Ureter (tissue), 1 donor: Measurements from ENCODE around the gene WDFY4. TPM values are rescaled to one million over a fixed set of nuclear protein-coding genes. Genes with fewer than 3 reads are reported as not detected.
"Not testable (repeated sequence)": the region's sequence is repeated elsewhere in the genome, so short reads cannot be mapped to it uniquely, and the experiment has no call there.

Source experiments
- DNase-seq: peaks from one replicate; pipeline ENCODE4 v3.0.0-alpha.2; 2020; ENCODE audit warnings: low spot score
- total RNA-seq: library from RNA; stranded (reverse); gene quantifications from one replicate; pipeline ENCODE4 v1.2.4, GENCODE V29; 2023
- donor health status: DM: yes; HTN: yes; CAD: no.

The WDFY4 gene, protein sequence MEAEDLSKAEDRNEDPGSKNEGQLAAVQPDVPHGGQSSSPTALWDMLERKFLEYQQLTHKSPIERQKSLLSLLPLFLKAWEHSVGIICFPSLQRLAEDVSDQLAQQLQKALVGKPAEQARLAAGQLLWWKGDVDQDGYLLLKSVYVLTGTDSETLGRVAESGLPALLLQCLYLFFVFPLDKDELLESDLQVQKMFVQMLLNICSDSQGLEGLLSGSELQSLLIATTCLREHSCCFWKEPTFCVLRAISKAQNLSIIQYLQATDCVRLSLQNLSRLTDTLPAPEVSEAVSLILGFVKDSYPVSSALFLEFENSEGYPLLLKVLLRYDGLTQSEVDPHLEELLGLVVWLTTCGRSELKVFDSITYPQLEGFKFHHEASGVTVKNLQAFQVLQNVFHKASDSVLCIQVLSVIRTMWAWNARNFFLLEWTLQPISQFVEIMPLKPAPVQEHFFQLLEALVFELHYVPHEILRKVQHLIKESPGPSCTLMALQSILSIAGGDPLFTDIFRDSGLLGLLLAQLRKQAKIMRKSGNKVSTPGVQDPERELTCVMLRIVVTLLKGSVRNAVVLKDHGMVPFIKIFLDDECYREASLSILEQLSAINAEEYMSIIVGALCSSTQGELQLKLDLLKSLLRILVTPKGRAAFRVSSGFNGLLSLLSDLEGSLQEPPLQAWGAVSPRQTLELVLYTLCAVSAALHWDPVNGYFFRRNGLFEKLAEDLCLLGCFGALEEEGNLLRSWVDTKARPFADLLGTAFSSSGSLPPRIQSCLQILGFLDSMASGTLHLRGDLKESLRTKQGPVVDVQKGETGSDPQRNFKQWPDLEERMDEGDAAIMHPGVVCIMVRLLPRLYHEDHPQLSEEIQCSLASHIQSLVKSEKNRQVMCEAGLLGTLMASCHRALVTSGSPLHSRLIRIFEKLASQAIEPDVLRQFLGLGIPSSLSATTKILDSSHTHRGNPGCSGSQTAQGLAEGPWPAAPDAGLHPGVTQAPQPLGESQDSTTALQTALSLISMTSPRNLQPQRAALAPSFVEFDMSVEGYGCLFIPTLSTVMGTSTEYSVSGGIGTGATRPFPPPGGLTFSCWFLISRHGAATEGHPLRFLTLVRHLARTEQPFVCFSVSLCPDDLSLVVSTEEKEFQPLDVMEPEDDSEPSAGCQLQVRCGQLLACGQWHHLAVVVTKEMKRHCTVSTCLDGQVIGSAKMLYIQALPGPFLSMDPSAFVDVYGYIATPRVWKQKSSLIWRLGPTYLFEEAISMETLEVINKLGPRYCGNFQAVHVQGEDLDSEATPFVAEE (N-terminal part only)
- total RNA-seq: 7.0 TPM

DNA sequence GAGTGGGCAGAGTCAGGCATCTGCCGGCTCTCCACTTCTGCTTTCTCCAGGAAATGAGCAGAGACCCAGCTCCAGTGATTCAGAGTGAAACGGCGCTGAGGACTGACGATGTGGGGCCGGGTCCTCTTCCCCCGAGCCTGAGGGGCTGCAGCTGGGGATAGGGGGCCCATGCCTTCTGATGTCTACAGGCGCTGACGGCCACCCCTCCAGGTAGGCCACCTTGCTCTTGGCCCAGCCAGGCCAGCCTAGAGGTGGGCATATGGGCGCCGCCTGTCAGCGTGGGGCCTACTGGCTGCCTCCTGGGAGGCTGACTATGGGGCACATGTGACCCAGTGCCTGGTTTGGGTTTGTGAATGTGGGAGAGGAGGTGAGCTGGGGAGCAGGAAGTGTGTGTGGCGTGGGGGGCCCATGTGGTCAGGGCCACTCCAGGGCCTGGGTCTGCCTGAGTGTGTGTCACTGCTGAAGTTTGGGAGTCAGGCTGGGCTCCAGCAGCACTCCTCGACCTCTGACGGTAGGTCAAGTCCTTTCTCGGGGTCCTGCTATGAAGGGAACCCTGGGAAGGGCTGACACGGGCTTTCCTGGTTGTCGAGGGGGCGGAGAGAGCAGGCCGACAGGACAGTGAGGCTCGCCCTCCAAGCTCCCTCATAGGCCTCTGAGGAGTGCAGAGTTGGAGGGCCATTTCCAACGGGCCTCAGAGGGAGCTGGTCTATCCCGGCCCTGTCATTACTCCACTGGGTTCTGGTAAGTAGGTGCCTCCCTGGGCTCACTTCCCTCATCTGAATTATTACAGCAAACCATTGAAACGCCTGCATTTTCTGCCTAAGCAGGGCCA, at the start of gene WDFY4:
Gene WDFY4, plus strand, starts transcription at position 82 of the 832 bp plus-strand sequence. CDS start 24,860 bp downstream, outside the sequence.
- no peak for DNase-seq

GRCh38 chr10:48634984-48635557, 49.6 kb upstream of the WDFY4 start:
- no peak for DNase-seq

DNA sequence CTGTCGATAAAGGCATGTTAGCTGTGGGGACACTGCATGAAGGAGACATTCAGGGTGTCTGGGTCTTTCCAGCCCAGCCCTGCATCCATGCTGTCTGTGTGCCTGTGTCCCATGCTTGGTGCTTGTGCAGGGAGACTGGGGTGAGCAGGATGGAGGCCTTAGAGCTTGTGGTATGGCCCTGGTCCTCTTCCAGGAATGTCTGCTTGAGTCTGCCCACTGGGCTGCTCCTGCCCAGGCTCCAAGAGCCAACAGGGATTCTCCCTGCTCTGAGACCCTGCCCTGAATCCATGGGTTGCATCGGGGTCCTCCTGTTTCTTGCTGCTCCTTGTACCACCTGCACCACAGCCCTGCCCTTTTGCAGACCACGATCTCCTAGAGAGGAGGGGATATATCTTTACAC, 48.4 kb upstream of the WDFY4 start:
- no peak for DNase-seq

- DNase-seq: no peak
These were observed 47.8 kb upstream of the WDFY4 start for GRCh38 chr10:48636901-48637300.

GRCh38 chr10:48638158-48638557, 46.5 kb upstream of the WDFY4 start:
- no peak for DNase-seq

DNA sequence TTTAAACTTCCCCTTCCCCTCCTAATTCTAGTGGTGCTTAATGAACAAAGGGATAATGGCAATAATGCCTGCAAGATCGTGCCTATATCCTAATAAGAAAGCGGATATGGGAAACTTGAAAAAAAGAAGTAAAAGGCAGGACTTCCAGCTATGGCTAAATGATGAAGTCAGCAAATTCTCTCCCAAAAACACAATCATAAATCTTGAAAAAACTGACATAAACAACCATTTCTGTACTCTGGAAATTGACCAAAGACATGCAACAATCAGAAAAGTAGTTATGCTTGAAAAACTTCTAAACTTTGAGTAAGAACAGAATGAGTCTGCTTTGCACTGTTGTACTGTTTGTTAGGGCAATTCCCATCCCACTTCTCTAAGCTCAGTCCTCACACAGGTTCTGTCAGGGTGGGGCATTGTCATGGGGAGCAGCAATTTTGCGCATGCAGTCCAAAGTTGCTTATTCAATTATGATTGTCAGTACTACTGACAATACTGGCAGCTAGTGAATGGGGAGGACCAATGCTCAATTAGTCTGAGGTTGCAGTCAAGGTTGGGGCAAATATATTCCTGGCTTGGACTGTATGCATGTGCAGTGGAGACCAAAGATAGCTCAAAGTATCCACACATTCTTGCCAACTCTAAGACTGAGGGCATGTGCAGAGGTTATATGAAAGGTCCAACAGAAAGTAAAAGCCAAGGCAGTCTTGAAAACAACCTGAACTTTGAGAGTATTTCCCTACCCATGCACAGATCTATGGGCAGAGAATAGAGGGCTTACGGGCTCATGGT, 45.7 kb upstream of the WDFY4 start:
- DNase-seq: no peak

DNA sequence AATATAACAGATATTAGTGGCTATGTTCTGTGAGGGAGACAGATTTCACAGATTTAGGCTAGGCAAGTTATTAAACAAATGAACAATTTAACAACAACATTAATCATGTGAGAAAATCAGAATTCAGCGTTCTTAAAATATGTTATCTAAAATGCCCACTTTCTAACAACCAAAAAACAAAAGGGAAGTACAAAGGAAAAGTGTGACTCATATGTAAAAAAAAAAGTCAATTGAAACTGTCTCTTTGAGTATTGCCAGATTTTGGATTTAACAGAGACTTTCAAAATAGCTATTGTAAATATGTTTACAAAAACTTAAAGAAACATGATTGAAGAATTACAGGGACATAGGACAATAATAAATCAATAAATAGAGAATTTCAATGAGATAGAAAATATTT, 45.0 kb upstream of the WDFY4 start:
- no peak for DNase-seq

- DNase-seq: no peak
These were observed 44.3 kb upstream of the WDFY4 start for GRCh38 chr10:48640326-48640725.

DNA sequence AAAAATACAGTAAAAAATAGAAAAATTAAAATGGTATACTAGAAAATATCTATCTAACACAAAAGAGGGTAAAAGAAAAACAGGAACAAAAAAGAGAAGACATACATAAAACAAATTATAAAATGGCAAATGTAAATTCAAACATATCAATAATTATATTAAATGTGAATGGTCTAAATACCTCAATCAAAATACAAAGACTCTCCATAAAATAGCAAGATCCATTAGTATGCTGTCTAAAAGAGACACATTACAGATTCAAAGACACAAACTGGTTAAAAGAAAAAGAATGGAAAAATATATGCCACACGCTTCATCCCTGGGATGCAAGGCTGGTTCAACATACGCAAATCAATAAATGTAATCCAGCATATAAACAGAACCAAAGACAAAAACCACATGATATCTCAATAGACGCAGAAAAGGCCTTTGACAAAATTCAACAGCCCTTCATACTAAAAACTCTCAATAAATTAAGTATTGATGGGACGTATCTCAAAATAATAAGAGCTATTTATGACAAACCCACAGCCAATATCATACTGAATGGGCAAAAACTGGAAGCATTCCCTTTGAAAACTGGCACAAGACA, 43.5 kb upstream of the WDFY4 start:
- not testable (repeated sequence) for DNase-seq

DNA sequence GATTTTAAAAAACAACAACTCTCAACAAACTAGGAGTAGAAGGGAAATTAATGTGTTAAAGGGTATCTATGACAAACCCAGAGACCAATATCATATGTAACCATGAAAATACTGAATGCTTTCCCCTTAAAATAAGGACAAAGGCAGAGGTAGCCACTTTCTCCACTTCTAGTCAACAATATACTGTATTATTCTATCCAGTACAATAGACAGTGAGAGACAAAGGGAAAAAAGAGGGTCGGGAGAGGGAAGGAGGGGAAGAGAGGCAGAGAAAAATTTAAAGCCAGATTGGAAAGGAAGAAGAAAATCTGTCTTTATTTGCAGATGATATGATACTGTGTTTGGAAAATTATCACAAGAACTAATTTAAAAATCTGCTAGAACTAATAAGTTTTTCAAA, 39.1 kb upstream of the WDFY4 start:
- no peak for DNase-seq

- not testable (repeated sequence) for DNase-seq
These were observed 37.6 kb upstream of the WDFY4 start for GRCh38 chr10:48647073-48647472.

DNA sequence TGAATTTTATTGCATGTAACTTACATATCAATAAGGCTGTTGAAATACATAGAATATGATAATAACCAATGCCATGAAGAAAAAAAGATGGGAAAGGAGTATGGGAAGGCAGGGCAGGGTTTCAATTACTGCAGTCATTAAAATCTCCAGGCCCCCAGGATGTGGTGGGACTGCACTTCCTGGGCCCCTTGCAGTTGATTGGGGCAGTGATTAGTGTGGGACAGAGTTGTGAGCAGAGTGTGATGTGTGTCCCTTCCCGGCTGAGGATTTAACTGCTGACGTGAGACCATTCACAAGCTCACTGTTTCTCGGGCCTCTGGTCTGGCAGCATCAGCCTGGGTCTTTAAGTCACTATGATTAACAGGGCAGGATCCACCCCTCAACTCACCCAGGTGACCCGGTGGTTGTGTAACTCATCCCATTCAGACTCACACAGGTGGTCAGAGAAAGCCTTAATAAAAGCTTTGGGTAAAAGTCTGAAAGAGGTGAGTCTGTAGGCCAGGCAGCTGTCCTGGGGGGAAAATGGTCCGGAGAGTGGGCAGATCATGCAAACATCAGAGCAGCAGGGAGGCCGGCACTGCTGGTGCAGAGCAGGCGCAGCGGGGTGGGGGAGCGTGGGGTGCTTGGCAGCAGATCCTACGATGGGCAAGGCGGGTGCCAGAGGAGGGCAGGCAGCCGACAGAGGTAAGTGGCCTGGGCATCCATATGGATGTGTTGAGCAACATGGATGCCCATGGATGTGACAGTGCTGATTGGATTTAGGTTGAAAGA, 36.3 kb upstream of the WDFY4 start:
- no peak for DNase-seq

DNA sequence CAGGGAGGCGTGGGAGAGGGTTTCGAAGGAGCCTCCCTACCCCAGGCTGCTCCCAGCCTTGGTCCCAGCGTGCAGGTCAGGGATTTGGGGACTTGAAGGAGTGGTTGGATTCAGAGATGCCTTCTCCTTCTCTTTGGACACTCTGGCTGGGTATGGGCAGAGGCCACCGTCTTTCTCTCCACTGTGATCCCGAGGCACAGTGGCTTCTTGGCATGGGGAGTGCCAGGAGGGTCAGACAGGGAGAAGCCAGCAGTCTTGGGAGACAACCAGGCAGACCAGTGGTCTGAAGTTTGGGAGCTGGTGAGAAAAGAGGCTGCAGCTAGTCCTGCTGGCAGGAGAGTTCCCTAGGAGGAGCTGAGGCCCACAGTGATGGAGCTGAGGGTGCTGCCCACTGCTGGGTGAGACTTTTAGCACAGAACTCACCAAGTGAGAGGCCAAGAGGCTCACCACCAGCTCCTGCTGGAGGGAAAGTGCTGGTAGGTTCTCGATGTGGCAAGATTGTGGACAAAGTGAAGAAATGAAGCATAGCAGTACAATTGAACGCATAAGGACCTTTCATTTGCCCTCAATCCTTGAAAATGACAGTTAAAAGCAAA, 35.2 kb upstream of the WDFY4 start:
- DNase-seq: no peak

DNA sequence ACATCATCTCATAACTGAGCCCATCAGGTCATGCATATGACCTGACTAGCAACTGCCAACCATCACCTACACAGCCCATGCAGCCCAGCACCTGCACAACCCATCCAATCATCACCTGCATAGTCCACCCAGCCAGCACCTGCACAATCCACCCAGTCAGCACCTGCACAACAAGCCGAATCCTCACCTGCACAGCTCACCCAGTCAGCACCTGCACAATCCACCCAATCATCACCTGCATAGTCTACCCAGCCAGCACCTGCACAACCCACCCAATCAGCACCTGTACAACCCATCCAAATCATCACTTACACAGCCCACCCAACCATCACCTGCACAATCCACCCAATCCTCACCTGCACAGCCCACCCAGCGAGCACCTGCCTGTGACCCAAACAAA, 33.4 kb upstream of the WDFY4 start:
- no peak for DNase-seq

DNA sequence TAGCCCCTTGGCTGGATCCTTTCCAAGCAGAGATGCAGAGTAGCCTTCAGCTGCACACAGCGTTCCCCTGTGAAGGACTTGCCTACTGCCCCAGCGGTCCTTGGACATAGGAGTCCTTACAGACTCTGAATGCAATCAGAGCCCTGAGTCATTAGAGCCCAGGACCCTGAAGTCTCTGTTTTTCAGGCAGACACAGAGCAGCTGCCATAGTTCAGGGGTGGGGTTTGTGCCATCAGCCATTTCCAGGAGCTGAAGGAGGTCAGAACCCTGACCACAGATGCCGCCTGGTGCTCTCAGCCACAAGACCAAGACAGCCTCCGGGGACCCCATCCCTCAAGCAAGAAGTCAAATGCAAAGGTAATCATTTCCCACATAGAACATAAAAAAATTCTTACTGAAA, 32.8 kb upstream of the WDFY4 start:
- DNase-seq: no peak

DNA sequence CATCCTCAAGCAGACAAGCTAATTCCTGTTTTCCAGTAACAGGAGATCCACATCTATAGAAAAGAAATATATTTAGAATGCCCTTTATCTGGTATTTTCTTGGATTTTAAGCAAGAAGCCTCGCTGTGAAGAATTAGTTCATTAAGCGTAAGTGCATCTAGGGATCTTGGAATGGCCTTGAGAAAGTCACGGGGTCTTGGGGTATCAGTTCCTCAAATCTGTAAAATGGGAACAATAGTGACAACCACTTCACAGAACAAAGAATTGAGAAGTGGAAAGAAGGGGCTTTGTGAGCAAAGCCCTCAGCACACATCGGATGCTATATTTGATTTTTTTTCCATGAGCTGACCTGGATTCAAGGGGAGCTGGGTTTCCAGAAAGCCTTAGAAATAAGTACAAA, 32.3 kb upstream of the WDFY4 start:
- no peak for DNase-seq

GRCh38 chr10:48653347-48653746, 31.3 kb upstream of the WDFY4 start:
- no peak for DNase-seq

GRCh38 chr10:48653944-48654698, 30.6 kb upstream of the WDFY4 start:
- no peak for DNase-seq
